Stimulated activated CD8-positive, alpha-beta memory T cell treated with anti-CD3 and anti-CD28 coated beads, Interleukin-7, amount 100 ng/mL, for 24 hours (primary cell): ENCODE data around the gene SERINC5.
"Not testable (repeated sequence)": the region's sequence is repeated elsewhere in the genome, so short reads cannot be mapped to it uniquely, and the experiment has no call there.

Source experiments
- DNase-seq: peaks from one replicate; pipeline ENCODE4 v3.0.0-alpha.2; 2020; ENCODE audit warnings: low read depth

SERINC5 gene

GRCh38 chr5:80094236-80094738 lies 161.6 kb downstream of the SERINC5 start:
- no peak for DNase-seq

- no peak for DNase-seq
Measured at GRCh38 chr5:80093796-80094195, 162.1 kb downstream of the SERINC5 start.

DNA sequence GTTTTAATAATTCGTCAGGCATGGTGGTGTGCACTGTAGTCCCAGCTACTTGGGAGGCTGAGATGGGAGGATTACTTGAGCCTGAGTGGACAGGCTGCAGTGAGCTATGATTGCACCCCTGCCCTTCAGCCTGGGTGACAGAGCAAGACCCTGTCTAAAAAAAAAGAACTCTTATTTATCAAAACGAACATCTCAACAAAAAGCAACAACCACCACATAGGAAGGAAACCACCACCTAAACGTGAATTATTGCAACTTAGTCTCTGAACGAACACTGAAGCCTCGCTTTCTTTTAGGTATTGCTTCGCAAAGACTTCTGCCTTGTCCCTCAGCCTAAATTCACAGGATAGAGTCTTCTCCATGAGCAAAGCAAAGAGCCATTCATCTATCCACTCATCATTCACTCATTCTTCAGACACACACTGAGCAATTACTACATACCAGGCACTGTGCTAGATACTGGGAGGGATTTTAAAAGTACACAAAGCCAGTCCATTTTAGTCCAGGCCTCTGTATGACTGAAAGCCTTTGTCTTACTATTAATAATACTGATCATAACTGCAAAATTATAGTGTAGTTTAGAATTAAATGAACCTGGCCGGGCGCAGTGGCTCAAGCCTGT lies 163.3 kb downstream of the SERINC5 start:
- no peak for DNase-seq

GRCh38 chr5:80091792-80092192 lies 164.1 kb downstream of the SERINC5 start:
- DNase-seq = not testable (repeated sequence)

DNA sequence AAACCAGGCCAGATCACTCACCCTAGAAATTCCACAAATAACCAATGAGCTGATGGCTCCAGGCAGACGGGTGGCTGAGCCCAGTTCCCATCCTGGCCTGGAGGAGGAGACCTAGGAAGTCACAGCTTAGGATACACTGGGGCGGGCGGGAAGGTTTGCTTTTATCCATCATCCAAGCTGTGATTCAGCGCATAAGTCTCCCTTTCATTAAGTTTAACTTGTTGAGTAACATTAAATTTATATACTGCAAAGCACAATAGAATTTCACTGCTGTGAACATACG lies 165.0 kb downstream of the SERINC5 start:
- DNase-seq = no peak

GRCh38 chr5:80083101-80083890 lies 172.6 kb downstream of the SERINC5 start:
- no peak for DNase-seq

GRCh38 chr5:80082731-80083100 lies 173.1 kb downstream of the SERINC5 start:
- DNase-seq = peak; percentile 26

- DNase-seq = no peak
Measured at GRCh38 chr5:80082281-80082680, 173.6 kb downstream of the SERINC5 start.

- no peak for DNase-seq
Measured at GRCh38 chr5:80078921-80079320, 176.9 kb downstream of the SERINC5 start.

DNA sequence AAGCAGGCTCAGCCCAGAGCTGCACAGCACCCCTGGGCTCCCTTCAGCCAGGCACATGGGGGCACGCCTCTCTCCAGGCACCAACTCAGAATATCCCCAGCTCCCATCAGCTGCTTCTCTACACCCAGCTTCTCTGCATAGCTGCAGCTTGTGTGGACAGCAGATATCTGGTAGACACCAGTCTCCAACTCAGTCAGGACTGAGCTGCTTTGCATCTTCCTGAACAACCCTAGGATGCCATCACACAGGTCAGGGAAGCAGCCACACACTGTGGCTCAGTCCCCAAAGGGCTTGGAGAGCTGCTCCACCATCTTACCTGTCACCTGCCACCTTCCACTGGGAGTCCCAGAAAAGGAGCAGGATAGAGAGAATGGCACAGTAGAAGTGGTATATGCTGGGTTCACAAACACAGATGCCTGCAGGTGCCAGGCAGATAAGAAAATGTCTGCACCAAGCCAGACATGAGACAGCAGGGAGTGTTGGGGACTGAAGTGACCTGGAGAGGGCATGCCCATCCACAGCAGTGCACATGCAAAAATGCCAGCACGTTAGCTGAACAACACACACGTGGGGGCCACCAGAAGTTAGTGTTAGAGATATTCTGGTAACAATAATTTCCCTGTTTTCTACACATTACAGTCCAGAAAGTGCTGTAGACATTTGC lies 178.7 kb downstream of the SERINC5 start:
- no peak for DNase-seq

- DNase-seq = no peak
Measured at GRCh38 chr5:80076131-80077050, 179.5 kb downstream of the SERINC5 start.

- no peak for DNase-seq
Measured at GRCh38 chr5:80072103-80073073, 183.5 kb downstream of the SERINC5 start.

- no peak for DNase-seq
Measured at GRCh38 chr5:80071510-80072021, 184.3 kb downstream of the SERINC5 start.

DNA sequence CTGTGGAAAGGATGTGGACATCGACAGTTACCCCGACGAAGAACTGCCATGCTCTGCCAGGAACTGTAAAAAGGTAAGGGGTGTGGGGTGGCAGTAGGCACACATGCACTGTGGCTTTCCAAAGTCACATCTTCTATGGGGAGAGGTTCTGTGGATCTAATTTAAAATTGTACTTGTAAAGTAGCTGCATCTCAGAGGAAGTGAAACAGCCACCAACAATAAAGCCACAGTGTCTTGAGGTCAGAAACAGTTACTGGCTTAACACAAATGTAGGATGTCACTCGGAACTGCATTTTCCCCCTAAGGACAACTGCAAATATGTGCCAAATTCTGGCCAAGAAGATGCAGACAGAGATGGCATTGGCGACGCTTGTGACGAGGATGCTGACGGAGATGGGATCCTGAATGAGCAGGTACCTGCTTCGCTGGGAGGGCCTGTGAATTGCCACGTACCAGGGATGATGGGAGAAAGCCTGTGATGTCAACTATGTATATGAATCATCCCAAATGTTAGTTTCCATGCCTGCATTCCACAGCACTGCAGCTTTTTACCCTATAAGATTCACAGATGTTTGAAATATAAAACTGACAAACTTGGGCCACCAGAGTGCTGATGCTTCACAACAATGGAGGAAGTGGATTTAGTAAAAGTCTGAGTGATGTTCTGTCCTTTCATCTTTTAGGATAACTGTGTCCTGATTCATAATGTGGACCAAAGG lies 185.4 kb downstream of the SERINC5 start:
- DNase-seq = no peak

- DNase-seq = no peak
Measured at GRCh38 chr5:80069918-80070318, 185.9 kb downstream of the SERINC5 start.

DNA sequence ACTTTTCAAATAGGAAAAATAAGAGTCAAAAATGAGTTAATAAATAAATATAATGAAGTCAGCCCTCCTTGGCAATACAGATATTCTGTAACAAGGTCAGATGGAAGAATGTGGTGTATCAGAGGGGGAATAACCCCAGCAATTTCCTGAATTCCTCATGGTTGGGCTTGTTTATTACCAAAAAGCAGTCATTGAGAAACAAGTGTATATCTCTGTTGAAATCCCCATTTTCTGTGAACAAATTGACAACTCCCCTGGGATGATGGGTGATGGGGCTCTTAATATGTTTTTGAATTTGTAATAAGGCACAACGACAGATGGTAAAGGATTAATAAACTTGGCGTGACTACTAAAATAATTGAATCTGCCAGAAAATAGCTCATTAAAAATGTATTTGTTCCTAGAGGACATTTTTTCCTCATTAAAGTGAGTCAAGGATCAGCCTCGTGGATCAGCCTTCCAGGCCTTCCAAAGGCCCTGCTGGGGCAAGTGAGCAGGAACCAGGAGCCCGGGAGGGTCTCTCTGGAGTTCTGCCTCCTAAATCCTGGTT lies 186.5 kb downstream of the SERINC5 start:
- no peak for DNase-seq

GRCh38 chr5:80068775-80069174 lies 187.1 kb downstream of the SERINC5 start:
- DNase-seq = no peak

DNA sequence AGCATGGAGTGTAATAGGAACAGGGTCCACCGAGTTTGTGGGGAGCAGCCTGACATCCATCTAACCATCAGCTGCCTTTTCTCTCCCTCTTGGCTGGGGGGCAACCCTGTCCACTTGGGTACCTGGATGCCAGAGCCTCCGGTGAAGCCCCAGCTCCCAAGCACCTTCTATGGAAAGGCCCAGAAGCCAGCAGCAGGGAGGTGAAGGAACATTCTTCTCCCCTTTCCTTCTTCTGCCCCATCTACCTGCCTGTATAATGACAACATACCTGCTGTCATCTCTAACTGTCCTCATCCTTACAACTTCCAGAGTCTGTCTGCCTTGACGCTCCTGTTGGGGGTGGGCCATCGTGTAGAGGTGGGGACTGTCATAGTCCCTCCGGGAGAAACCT lies 187.6 kb downstream of the SERINC5 start:
- no peak for DNase-seq

GRCh38 chr5:80067531-80068245 lies 188.2 kb downstream of the SERINC5 start:
- DNase-seq = no peak
